ENCODE results near the gene TIE1.

TIE1 gene

GRCh38 chr1:43293896-43294760, 6.7 kb upstream of the TIE1 start:
- no peak for DNase-seq

DNA sequence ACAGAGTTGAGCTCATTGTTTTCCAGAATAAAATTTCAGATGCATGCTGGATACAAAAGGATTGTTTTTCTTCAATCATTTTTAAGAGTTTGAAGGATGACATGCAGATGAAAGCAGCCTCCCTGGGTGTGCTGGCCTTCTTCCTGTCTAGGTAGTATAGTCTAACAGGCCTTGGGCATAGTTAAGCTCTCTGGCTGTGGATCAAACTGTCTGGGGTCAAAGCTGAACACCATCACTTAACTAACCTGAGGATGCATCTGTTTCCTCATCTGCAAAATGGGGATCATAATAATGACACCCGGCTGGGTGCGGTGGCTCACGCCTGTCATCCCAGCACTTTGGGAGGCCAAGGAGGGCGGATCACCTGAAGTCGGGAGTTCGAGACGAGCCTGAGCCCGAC, 6.0 kb upstream of the TIE1 start:
- DNase-seq = no peak

- no peak for DNase-seq
Measured at GRCh38 chr1:43296207-43296606, 4.6 kb upstream of the TIE1 start.

GRCh38 chr1:43298055-43298454, 2.7 kb upstream of the TIE1 start:
- no peak for DNase-seq

DNA sequence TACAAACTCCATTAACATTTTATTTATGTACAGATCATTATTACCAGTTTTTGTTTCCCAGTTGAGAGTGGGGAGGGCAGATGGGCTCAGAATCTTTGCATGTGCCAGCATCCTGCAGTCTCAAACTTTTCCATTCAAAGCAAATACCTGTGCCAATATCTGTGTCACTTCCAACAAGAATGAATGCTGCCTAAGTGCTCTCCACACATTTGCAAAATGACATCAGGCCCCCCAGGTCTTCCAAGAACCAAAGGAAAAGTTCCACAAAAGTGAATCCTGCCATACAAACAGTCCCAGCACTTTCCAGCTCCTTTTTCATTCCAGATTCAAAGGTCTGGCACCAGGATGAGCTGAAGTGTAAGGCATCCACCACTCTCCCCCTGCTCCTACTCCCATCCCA, 1.7 kb upstream of the TIE1 start:
- DNase-seq = no peak

- no peak for DNase-seq
Measured at GRCh38 chr1:43302201-43302600, 1.4 kb downstream of the TIE1 start.

DNA sequence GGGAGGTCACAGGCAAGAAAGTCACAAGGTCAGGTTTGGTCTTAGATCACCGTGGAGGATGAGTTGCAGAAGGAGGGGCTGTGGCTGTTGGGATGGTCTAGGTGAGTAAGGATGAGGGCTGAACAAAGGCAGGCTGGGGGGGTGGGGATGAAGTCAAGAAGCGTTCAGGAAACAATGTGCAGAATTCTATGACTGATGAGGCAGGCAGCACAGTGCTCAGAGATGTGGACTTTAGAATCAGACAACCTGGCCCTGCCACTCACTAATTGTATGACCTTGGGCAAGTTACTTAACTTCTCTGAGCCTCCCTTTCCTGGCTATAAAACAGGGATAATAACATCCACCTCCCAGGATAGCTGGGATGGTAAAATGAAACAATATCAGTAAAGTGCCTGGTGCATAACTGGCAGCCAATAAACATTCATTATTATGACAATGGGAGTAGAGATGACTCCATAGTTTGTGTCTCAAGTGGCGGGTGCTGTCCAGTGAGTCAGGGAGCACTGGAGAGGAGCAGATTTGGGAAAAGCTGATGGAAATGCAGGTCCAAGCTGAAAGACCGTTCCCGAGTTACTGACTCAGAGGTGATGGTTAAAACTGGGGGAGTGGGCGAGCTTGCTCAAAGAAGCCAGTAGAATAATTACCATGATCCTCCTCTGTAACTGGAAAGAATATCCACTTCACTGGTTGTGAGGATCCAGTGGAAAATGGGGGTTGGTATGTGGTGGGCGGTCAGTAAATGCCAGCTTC, 2.1 kb downstream of the TIE1 start:
- DNase-seq = no peak

- no peak for DNase-seq
Measured at GRCh38 chr1:43303471-43304313, 2.9 kb downstream of the TIE1 start.

DNA sequence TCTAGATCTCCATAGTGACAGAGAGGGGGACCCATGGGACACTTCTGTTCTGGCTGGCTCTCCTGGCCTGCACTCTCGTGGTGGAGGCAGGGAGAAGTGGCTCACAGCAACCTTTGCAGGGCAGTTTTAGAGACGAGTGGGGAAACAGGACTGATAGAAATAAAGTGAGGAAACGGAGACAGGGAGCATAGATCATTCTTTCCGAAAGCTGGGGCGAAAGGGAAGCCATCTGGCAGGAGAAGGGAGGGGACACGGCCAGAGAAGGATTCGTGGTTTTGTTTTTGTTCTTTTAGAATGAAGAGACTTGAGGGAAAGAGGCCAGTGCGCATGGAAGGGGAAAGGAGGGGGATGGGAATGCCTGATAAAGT, 3.5 kb downstream of the TIE1 start:
- DNase-seq = no peak

DNA sequence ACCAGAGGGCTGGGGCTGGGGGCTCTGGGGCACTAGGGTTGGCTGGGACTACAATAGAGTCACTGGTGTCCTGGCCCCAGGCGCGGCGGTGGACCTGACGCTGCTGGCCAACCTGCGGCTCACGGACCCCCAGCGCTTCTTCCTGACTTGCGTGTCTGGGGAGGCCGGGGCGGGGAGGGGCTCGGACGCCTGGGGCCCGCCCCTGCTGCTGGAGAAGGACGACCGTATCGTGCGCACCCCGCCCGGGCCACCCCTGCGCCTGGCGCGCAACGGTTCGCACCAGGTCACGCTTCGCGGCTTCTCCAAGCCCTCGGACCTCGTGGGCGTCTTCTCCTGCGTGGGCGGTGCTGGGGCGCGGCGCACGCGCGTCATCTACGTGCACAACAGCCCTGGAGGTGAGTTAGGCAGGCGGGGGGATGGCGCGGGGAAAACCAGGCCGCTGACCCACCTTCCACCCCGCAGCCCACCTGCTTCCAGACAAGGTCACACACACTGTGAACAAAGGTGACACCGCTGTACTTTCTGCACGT, 4.1 kb downstream of the TIE1 start:
- no peak for DNase-seq

- DNase-seq = no peak
Measured at GRCh38 chr1:43305461-43305860, 4.7 kb downstream of the TIE1 start.

GRCh38 chr1:43305926-43306687, 5.3 kb downstream of the TIE1 start:
- no peak for DNase-seq

GRCh38 chr1:43306688-43307457, 6.1 kb downstream of the TIE1 start:
- DNase-seq = no peak

GRCh38 chr1:43307458-43308158, 6.8 kb downstream of the TIE1 start:
- no peak for DNase-seq

DNA sequence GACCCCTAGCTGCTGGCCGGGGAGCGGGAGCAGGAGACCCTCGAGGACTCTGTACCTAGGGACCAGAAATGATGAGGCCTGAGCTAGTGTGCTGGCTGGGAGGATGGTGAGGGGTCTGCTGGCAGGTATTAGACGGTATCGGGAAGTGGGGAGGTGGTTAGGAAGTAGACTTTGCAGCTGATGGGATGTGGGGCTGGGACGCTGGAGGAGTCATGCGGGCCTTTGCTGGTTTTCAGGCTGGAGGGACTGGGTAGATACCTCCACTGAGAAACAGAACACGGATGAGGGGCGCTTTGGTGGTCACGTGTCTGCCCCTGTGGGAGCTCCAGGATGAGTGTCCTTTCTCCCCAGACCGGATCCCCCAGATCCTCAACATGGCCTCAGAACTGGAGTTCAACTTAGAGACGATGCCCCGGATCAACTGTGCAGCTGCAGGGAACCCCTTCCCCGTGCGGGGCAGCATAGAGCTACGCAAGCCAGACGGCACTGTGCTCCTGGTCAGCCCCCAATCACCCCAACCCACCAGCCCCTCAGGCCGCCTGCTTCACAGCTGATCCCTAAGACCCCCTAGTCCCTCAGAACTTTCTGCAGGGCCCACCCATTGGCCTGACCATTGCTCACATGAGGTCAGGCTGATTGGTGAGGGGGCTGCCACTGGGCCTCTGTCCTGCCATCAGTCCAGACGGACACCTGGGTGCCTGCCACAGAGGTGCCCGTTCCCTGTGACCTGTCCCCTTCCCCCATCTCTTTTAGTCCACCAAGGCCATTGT, 8.0 kb downstream of the TIE1 start:
- no peak for DNase-seq

DNA sequence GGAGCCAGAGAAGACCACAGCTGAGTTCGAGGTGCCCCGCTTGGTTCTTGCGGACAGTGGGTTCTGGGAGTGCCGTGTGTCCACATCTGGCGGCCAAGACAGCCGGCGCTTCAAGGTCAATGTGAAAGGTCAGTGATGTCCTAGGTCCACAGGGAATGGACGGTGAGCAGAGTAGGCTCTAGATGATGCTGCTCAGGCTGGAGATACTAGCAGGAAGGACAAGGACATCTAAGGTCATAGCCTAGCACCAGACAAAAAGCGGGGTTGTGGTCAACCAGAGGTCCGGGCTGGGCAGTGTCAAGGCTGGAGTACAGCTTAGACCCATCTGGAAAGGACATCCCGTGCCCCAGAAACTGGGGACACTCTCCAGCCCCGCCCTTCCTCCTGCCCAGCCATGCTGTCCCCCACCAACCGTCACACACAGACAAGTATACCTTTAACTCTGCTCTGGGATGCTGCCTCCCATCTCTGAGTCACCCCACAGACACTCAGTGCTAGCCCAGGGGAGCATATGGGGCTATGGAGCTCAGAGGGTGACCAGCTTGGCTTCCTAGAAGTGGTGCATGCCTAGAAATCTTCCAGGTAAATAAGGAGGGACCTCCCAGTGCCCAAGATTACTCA, 8.7 kb downstream of the TIE1 start:
- DNase-seq = no peak

GRCh38 chr1:43311521-43311920, 10.7 kb downstream of the TIE1 start:
- no peak for DNase-seq

- DNase-seq = no peak
Measured at GRCh38 chr1:43312212-43312623, 11.4 kb downstream of the TIE1 start.

GRCh38 chr1:43312663-43313515, 12.1 kb downstream of the TIE1 start:
- DNase-seq = no peak
